ENCODE measurements around the gene TTC21A. TPM values are rescaled to one million over a fixed set of nuclear protein-coding genes. Genes with fewer than 3 reads are reported as not detected.

Gene TTC21A
- total RNA-seq, 6 experiments from 2014 or later = 1.4 to 3.5 (median 2.5) TPM

GRCh38 chr3:39099738-39100499, 7.6 kb upstream of the TTC21A start:
- intact Hi-C loops (cut with DNase I) = loop anchor here in 1 of 2 donors (10.0 kb wide), 1 partner anchor 185 kb away; the partner anchor contains the start of gene CX3CR1
- H3K27ac ChIP-seq = no peak overlapping the region
- peaks cover 0 to 39% (median 13%) of the 10 kb centered on the region in 4 donors for H3K36me3 ChIP-seq
- 80% methylated on average over 1 of the region's 2 CpGs for WGBS (ENCODE audit: insufficient coverage, low coverage, low lambda C conversion rate, missing lambda C conversion rate)
- H3K27me3 ChIP-seq = no peaks in the 10 kb centered on the region
- no peak for ATAC-seq
- TF ChIP-seq POLR2A (IDR thresholded peaks at IDR 0.05) = no peak
- TF ChIP-seq CTCF (IDR thresholded peaks at IDR 0.05) = no peak
- no peak for DNase-seq
- peaks cover 0 to 7% (median under 1%) of the 10 kb centered on the region in 4 donors for H3K4me1 ChIP-seq
- no peak overlapping the region for H3K4me3 ChIP-seq
- H3K9me3 ChIP-seq = no peaks in the 10 kb centered on the region

GRCh38 chr3:39100500-39100886, 7.0 kb upstream of the TTC21A start:
- Histone ChIP-seq H3K27me3 (no peaks in the 10 kb centered on the region), H3K4me1 (peaks cover 0 to 13% (median 3%) of the 10 kb centered on the region in 4 donors), H3K9me3 (no peaks in the 10 kb centered on the region), H3K36me3 (peaks cover 0 to 34% (median 13%) of the 10 kb centered on the region in 4 donors), H3K4me3 (no peak overlapping the region), H3K27ac (no peak overlapping the region)
- TF ChIP-seq POLR2A (IDR thresholded peaks at IDR 0.05) (no peak), CTCF (IDR thresholded peaks at IDR 0.05) (no peak)
- WGBS (ENCODE audit: insufficient coverage, low coverage, low lambda C conversion rate, missing lambda C conversion rate) = no CpG with 5 or more reads among the region's 9 CpGs
- no peak for ATAC-seq
- DNase-seq = no peak
- intact Hi-C loops (cut with DNase I) = loop anchor here in 1 of 2 donors (10.0 kb wide), 1 partner anchor 184 kb away; the partner anchor contains the start of gene CX3CR1

GRCh38 chr3:39101022-39101689, 6.3 kb upstream of the TTC21A start:
- ATAC-seq = peak; percentile 78 to 84 (median 78)
- TF ChIP-seq POLR2A (IDR thresholded peaks at IDR 0.05) (no peak), CTCF (IDR thresholded peaks at IDR 0.05) (peak; percentile 62 to 69 (median 64))
- intact Hi-C loops (cut with DNase I) = loop anchor here in 1 of 2 donors (10.0 kb wide), 1 partner anchor 184 kb away; the partner anchor contains the start of gene CX3CR1

GRCh38 chr3:39102504-39103323, 4.8 kb upstream of the TTC21A start:
- TF ChIP-seq CTCF (IDR thresholded peaks at IDR 0.05) (no peak), POLR2A (IDR thresholded peaks at IDR 0.05) (no peak)
- peaks cover 0 to 18% (median 6%) of the 10 kb centered on the region in 4 donors for H3K4me1 ChIP-seq
- no peak for ATAC-seq
- H3K4me3 ChIP-seq = no peak overlapping the region
- no peaks in the 10 kb centered on the region for H3K9me3 ChIP-seq
- no peak for DNase-seq
- H3K36me3 ChIP-seq = peaks cover 0 to 25% (median 11%) of the 10 kb centered on the region in 4 donors
- no peak overlapping the region for H3K27ac ChIP-seq
- no peaks in the 10 kb centered on the region for H3K27me3 ChIP-seq
- 100% methylated on average over 6 of the region's 8 CpGs for WGBS (ENCODE audit: insufficient coverage, low coverage, low lambda C conversion rate, missing lambda C conversion rate)
- intact Hi-C loops (cut with DNase I) = loop anchor here in 1 of 2 donors (10.0 kb wide), 1 partner anchor 182 kb away; the partner anchor contains the start of gene CX3CR1

More at GRCh38 chr3:39101022-39101689, 6.3 kb upstream of the TTC21A start:
- Histone ChIP-seq H3K27ac (no peak overlapping the region), H3K27me3 (no peaks in the 10 kb centered on the region), H3K9me3 (no peaks in the 10 kb centered on the region), H3K36me3 (peaks cover 0 to 34% (median 13%) of the 10 kb centered on the region in 4 donors), H3K4me1 (peaks cover 0 to 18% (median 6%) of the 10 kb centered on the region in 4 donors), H3K4me3 (no peak overlapping the region)
- 58% methylated on average over 2 of the region's 5 CpGs for WGBS (ENCODE audit: insufficient coverage, low coverage, low lambda C conversion rate, missing lambda C conversion rate)
- no peak for DNase-seq
